SHP77 (cell line): ENCODE measurements around the gene FITM1.

Experiments
- DNase-seq, 2 experiments: peaks; one replicate each; lab custom pipeline; 2025; lab: John Stamatoyannopoulos, UW

Gene FITM1, protein sequence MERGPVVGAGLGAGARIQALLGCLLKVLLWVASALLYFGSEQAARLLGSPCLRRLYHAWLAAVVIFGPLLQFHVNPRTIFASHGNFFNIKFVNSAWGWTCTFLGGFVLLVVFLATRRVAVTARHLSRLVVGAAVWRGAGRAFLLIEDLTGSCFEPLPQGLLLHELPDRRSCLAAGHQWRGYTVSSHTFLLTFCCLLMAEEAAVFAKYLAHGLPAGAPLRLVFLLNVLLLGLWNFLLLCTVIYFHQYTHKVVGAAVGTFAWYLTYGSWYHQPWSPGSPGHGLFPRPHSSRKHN

GRCh38 chr14:24130380-24130716 is at the start of gene FITM1:
Gene FITM1, plus strand, starts transcription at chr14:24130659. Its CDS starts 905 bp downstream, at chr14:24131564.
- no peak for DNase-seq

- DNase-seq: peak; percentile 56 to 60
These were observed 49.3 kb upstream of the FITM1 start for GRCh38 chr14:24080888-24081738.

GRCh38 chr14:24081739-24082211 is 48.7 kb upstream of the FITM1 start:
- DNase-seq: no peak

- no peak for DNase-seq
These were observed 47.9 kb upstream of the FITM1 start for GRCh38 chr14:24082411-24083080.

- no peak for DNase-seq
These were observed 47.0 kb upstream of the FITM1 start for GRCh38 chr14:24083462-24083861.

DNA sequence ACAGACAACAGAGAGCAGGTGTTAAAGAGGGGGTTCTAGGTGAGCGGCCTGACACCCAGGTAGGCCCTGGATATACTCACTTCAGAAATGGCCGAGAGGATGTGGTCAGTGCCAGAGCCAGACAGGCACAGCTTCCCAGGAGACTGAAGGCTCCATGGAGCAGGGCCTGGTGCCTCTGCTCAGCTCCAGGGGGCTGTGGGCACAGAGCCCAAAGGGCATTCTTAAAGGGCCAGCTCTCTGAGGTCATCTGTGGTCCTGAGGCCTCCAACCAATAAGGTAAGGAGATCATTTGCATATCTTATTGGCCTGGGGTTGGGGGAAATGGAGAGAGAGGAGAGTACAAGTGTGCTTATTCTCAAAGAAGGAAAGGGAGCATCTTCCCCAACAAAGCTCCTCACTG is 46.0 kb upstream of the FITM1 start:
- no peak for DNase-seq

DNA sequence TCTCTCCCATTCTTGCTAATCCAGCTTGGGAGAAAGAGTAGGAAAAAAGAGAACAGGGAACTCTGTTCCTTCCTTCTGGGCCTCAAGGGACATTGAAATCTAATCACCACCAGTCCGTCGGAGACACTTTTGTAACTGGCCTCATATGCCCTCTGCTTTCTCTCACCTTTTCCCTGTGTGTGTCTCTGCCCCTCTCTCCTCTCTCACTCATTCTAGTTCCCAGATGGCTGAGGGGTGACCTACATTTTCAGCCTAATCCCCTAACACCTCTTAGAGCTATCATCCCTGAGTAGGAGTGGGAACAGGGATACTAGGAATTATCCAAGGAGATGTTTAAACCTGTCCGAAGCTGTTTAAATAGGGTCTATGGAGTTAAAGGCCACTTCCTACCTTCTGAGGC is 45.2 kb upstream of the FITM1 start:
- DNase-seq: no peak

DNA sequence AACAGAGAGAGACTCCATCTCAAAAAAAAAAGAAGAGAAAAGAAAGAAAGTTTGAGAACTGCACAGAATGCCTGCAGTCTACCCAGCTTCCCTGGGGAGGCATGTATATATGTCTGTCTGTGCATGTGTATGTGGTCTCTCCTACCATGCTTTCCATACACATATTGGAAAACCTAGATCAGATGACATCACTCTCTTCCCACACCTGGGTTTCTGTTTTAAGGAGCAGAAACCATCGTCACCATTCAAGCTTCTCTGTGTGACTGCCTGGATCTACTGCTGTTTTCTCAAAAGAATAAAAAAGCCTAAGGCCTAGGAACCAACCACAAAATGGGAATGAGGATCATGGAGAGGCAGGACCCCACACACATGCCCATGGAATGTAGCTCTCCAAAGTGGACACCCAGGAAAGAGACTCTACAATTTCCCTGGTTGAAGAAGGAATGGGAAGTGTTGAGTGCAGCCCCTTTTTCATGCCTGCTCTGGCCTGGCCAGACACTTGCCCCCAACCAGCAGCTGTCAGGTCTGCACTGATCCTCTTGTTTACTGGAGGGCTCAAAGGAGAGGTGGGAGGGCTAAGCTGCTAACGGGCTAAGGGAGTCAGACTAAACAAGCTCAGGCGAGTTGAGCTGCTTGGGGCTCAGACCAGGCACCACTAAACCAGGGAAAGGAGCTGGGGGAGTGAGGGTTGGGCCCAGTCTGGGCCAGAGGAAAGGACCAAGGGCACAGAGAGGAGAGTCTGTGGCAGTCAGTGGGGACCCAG is 44.1 kb upstream of the FITM1 start:
- DNase-seq: no peak

DNA sequence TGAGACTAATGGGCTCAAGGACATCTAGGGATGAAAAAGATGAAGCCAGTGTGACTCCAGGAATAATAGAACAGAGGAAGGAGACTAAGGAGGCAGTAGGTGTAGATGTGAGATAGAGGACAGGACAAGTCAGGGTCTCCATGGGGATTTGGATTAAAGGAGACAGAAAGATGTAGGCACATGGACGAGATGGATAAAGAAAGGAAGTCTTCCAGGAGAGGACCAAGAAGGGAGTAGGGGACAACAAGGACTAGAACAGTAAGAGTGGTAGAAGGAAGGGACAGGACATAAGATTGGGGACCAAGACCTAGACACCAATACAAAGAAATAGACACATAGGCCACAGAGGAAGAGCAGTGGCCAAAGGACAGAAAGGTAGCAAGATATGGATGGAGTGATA is 43.5 kb upstream of the FITM1 start:
- no peak for DNase-seq

DNA sequence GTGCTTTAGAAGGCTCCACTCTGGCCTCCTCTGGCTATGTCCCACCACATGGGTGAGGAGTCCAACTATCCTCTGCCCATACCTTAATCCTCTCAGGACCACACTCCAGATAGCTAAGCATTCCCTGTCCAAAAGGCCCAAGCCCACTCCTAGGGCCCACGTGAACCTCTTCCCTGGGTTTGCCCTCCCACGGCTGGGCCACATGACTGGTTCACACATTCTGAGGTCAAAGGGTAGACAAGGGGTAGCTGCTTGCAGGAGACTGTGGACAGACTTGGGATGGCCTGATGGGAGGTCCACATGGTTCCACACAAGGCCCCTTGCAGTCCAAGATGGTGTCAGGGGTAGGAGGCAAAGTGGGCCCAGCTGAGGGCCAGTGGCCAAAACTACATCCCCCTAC is 42.4 kb upstream of the FITM1 start:
- DNase-seq: no peak

DNA sequence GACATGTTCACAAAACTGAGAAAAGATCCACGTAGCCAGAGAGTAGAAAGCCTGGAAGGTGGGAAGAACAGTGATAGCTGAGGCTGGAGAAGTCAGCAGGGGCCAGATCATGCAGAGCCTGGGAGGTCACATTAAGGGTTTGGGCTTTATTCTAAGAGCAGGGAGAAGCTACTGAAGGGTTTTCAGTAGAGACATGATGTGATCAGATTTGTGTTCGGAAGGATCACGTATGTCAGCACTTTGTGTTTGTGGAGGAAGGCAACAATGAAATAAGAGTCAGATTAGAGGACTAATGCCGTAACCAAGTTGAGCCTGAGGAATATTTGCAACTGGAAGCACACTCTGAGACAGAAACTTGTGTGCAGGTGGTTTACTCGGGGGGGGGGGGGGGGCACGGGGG is 40.6 kb upstream of the FITM1 start:
- no peak for DNase-seq

- no peak for DNase-seq
These were observed 38.4 kb upstream of the FITM1 start for GRCh38 chr14:24092110-24092504.

GRCh38 chr14:24092505-24093206 is 37.8 kb upstream of the FITM1 start:
- DNase-seq: no peak

DNA sequence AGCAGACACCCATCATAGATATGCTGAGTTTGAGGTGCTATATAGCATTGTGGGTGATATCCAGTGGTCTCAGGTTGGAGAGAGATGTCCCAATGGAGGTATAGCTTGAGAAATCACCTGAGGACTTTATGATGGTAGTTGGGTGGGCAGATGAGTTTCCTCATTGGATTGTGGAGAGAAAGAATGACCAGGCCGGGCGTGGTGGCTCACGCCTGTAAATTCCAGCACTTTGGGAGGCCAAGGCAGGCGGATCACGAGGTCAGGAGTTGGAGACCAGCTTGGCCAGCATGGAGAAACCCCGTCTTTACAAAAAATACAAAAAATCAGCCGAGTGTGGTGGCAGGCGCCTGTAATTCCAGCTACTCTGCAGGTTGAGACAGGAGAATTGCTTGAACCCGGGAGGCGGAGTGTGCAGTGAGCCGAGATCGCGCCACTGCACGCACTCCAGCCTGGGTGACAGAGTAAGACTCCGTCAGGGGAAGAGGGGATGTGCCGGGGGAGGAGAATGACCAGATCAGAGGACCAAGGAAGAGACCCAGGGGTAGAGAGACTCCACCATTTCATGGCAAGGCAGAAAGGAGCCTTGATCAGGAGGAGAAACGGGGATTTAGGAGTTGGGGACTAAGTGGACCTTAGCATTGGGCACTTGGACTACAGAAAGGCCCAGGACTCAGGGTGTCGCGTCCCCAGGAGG is 37.1 kb upstream of the FITM1 start:
- no peak for DNase-seq

- peak; percentile 87 to 97 for DNase-seq
These were observed 36.3 kb upstream of the FITM1 start, which contains the start of gene PCK2 for GRCh38 chr14:24093901-24094840. Gene PCK2, plus strand, starts transcription at chr14:24094311. Its CDS starts 95 bp downstream, at chr14:24094406.

- peak in 1 of 2 experiments; percentile 47 for DNase-seq
These were observed 35.6 kb upstream of the FITM1 start for GRCh38 chr14:24094841-24095270.

DNA sequence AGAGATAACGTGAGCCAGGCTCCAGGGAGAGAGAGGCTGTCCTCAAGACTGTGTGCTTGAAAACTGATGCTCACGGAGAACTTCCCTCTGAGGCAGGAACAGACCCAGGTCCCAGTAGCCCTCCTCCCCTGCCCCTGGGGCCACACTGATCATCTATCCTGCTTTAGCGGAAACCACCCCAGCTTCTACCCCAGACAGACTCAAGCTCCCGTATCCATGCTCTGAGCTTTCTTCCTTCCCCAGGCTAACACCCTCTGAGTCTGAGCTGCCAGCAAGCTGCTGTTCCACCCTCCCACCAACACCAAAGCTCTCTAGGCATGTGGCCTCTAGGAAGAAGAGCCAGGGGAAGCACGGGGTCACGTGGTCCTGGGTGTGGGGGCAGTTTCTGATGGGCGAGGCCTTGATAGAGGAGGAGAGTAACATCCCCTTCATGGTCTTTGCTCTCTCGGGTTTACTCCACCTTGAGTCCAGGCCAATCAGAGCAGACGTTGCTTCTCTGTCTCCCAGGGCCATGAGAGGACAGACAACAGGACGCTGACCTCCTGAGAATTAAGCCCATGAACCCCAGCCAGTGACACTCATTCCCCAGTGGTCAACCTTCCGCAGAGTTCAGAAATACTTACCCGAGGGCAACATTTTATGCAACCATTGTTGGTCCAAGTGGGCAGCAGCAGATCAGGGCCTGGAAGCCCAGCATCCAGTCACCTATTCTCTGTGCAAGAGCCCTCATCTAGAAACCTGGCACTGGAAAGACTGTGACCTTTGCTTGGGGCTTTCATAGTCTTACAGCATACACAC is 35.0 kb upstream of the FITM1 start:
- peak; percentile 78 to 83 for DNase-seq

- DNase-seq: no peak
These were observed 33.8 kb upstream of the FITM1 start for GRCh38 chr14:24096545-24097181.
